IPS-NIHi7 (cell line): ENCODE results near the gene MTR.
"Not testable (repeated sequence)": the region's sequence is repeated elsewhere in the genome, so short reads cannot be mapped to it uniquely, and the experiment has no call there.

Experiments used
- DNase-seq: peaks from one replicate; pipeline ENCODE4 v3.0.0; 2012; ENCODE audit warnings: mixed read lengths; ENCODE audit errors: extremely low spot score

MTR gene

GRCh38 chr1:236833575-236833974 is 38.5 kb downstream of the MTR start:
- DNase-seq: no peak

GRCh38 chr1:236834876-236835275 is 39.8 kb downstream of the MTR start:
- DNase-seq: no peak

- DNase-seq: no peak
Observed at GRCh38 chr1:236835491-236835890, 40.4 kb downstream of the MTR start.

GRCh38 chr1:236836157-236836556 is 41.1 kb downstream of the MTR start:
- no peak for DNase-seq

- DNase-seq: no peak
Observed at GRCh38 chr1:236837115-236837514, 42.0 kb downstream of the MTR start.

- no peak for DNase-seq
Observed at GRCh38 chr1:236837897-236838296, 42.8 kb downstream of the MTR start.

GRCh38 chr1:236841341-236841740 is 46.2 kb downstream of the MTR start:
- DNase-seq: no peak

- DNase-seq: peak; percentile 18
Observed at GRCh38 chr1:236844499-236845271, 49.6 kb downstream of the MTR start.

- DNase-seq: no peak
Observed at GRCh38 chr1:236845830-236846229, 50.7 kb downstream of the MTR start.

- no peak for DNase-seq
Observed at GRCh38 chr1:236848274-236848923, 53.3 kb downstream of the MTR start.

GRCh38 chr1:236850077-236850979 is 55.2 kb downstream of the MTR start:
- DNase-seq: no peak

GRCh38 chr1:236851871-236852270 is 56.8 kb downstream of the MTR start:
- no peak for DNase-seq

GRCh38 chr1:236853921-236854604 is 59.0 kb downstream of the MTR start:
- no peak for DNase-seq

- DNase-seq: no peak
Observed at GRCh38 chr1:236854605-236854983, 59.5 kb downstream of the MTR start.

GRCh38 chr1:236856649-236857048 is 61.6 kb downstream of the MTR start:
- not testable (repeated sequence) for DNase-seq

GRCh38 chr1:236858165-236858564 is 63.1 kb downstream of the MTR start:
- no peak for DNase-seq

GRCh38 chr1:236860101-236860500 is 65.0 kb downstream of the MTR start:
- DNase-seq: no peak

- DNase-seq: no peak
Observed at GRCh38 chr1:236860674-236861073, 65.6 kb downstream of the MTR start.

GRCh38 chr1:236861560-236862218 is 66.6 kb downstream of the MTR start:
- no peak for DNase-seq

- no peak for DNase-seq
Observed at GRCh38 chr1:236862219-236862591, 67.1 kb downstream of the MTR start.

GRCh38 chr1:236862615-236863211 is 67.6 kb downstream of the MTR start:
- no peak for DNase-seq
